CD4-positive, alpha-beta T cell treated with Interleukin-10 for 1 hour (primary cell): ENCODE results near the gene LNX2.
"Not testable (repeated sequence)": the region's sequence is repeated elsewhere in the genome, so short reads cannot be mapped to it uniquely, and the experiment has no call there.

ENCODE experiments used
- DNase-seq: peaks from one replicate; pipeline ENCODE4 v3.0.0-alpha.2; 2020

The LNX2 gene

GRCh38 chr13:27636589-27637288 lies 16.4 kb upstream of the LNX2 start:
- no peak for DNase-seq

- no peak for DNase-seq
Measured at GRCh38 chr13:27635266-27635665, 14.9 kb upstream of the LNX2 start.

GRCh38 chr13:27634791-27635190 lies 14.5 kb upstream of the LNX2 start:
- no peak for DNase-seq

- no peak for DNase-seq
Measured at GRCh38 chr13:27634231-27634630, 13.9 kb upstream of the LNX2 start.

- no peak for DNase-seq
Measured at GRCh38 chr13:27632648-27633047, 12.3 kb upstream of the LNX2 start.

- no peak for DNase-seq
Measured at GRCh38 chr13:27632214-27632613, 11.9 kb upstream of the LNX2 start.

- DNase-seq = no peak
Measured at GRCh38 chr13:27631665-27632064, 11.3 kb upstream of the LNX2 start.

- DNase-seq = no peak
Measured at GRCh38 chr13:27631156-27631555, 10.8 kb upstream of the LNX2 start.

- not testable (repeated sequence) for DNase-seq
Measured at GRCh38 chr13:27628766-27629165, 8.4 kb upstream of the LNX2 start.

GRCh38 chr13:27628081-27628480 lies 7.8 kb upstream of the LNX2 start:
- DNase-seq = no peak

GRCh38 chr13:27627380-27627779 lies 7.1 kb upstream of the LNX2 start:
- DNase-seq = no peak

- DNase-seq = no peak
Measured at GRCh38 chr13:27625839-27626238, 5.5 kb upstream of the LNX2 start.

- no peak for DNase-seq
Measured at GRCh38 chr13:27624071-27624470, 3.7 kb upstream of the LNX2 start.

GRCh38 chr13:27622881-27623280 lies 2.6 kb upstream of the LNX2 start:
- DNase-seq = no peak

- peak; percentile 6 for DNase-seq
Measured at GRCh38 chr13:27622102-27622820, 1.9 kb upstream of the LNX2 start.

- DNase-seq = peak; percentile 88
Measured at GRCh38 chr13:27621366-27622101, 1.2 kb upstream of the LNX2 start, which contains the start of gene POLR1D. Gene POLR1D, plus strand, starts transcription at chr13:27621892. Its CDS starts 92 bp downstream, at chr13:27621984.

GRCh38 chr13:27621116-27621365 lies 712 bp upstream of the LNX2 start:
- no peak for DNase-seq

GRCh38 chr13:27619728-27620376 lies 477 bp downstream of the LNX2 start:
- DNase-seq = peak; percentile 51

GRCh38 chr13:27619093-27619727 lies 1.1 kb downstream of the LNX2 start:
- DNase-seq = no peak

GRCh38 chr13:27617881-27618321 lies 2.4 kb downstream of the LNX2 start:
- DNase-seq = no peak

GRCh38 chr13:27613628-27614027 lies 6.7 kb downstream of the LNX2 start:
- DNase-seq = no peak

- no peak for DNase-seq
Measured at GRCh38 chr13:27607125-27607524, 13.2 kb downstream of the LNX2 start.

- DNase-seq = no peak
Measured at GRCh38 chr13:27605610-27606200, 14.6 kb downstream of the LNX2 start.
